Upper lobe of right lung (tissue), 1 donor: ENCODE data around the gene RETREG3. TPM values are rescaled to one million over a fixed set of nuclear protein-coding genes. Genes with fewer than 3 reads are reported as not detected.

Experiments
- ATAC-seq: fragments of 200-7000 bp; cut with Tn5 transposase; one replicate; pipeline ENCODE4 v1.9.1; 2020; ENCODE audit warnings: mild to moderate bottlenecking, moderate library complexity
- DNase-seq: peaks from one replicate; pipeline ENCODE4 v3.0.0-alpha.2; 2020
- H3K27ac ChIP-seq: fragments of 200-600 bp; one replicate; pipeline ENCODE4 v1.8.0; 2022
- H3K27me3 ChIP-seq: fragments of 200-600 bp; one replicate; pipeline ENCODE4 v1.8.0; 2022; ENCODE audit warnings: mild to moderate bottlenecking
- H3K36me3 ChIP-seq: fragments of 200-600 bp; one replicate; pipeline ENCODE4 v1.8.0; 2022
- H3K4me1 ChIP-seq: fragments of 200-600 bp; one replicate; pipeline ENCODE4 v1.8.0; 2022
- H3K4me3 ChIP-seq: fragments of 200-600 bp; one replicate; pipeline ENCODE4 v1.8.0; 2022; ENCODE audit warnings: mild to moderate bottlenecking
- H3K9me3 ChIP-seq: fragments of 200-600 bp; one replicate; pipeline ENCODE4 v1.8.0; 2022
- intact Hi-C: fragments of 100-400 bp; cut with DNase I; formaldehyde crosslinking; loops from one replicate; pipeline ENCODE4 v1.11.0; 2022
- total RNA-seq: library from RNA; stranded (reverse); fragmentation: NEBNext Ultra II Directional; extraction: Animal tissue kit (Norgen Biotek cat#: 25700); gene quantifications from one replicate; pipeline ENCODE4 v1.2.1, GENCODE V29; 2021
- TF ChIP-seq, protein P1 (sequence below): fragments of 200-600 bp; IDR thresholded peaks from one replicate; pipeline ENCODE4 v1.8.0; 2022; ENCODE audit warnings: antibody characterized with exemption
- donor health status: DM: no; HTN: yes; CAD: no; lungs with severe emphysema.

Gene RETREG3
- total RNA-seq, 1 donor from 2014 or later: 68.6 TPM

DNA sequence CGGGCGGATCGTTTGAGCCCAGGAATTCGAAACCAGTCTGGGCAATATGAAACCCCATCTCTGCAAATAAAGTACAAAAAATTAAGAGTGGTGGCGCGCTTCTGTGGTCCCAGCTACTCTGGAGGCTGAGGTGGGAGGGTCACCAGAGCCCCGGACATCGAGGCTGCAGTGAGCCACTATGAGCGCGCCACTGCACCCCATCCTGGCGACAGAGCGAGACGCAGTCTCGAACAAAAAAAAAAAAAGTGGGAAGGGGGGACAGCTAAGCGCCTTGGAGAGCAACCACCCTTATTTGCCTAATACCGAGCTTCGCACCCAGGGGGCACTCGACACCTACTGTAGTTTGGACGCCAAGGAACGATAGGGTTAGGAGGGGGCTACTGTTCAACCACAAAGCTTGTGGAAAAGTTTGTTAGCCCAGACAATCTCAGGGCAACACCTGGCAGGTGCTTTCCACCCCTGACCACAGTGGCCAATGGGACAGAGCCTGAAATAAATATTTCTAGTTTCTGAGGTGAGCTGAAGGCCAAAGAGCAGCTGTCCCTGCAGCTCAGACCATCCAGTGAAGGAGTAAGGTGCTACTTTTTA, 30.8 kb downstream of the RETREG3 start:
- H3K36me3 ChIP-seq: peaks cover 59% of the 10 kb centered on the region
- intact Hi-C loops: loop anchor here (2.0 kb wide), 1 partner anchor 98 kb away; the partner anchor contains the start of gene PLEKHH3
- peaks cover 8% of the 10 kb centered on the region for H3K4me1 ChIP-seq
- H3K27me3 ChIP-seq: no peaks in the 10 kb centered on the region
- DNase-seq: peak; percentile 82
- TF ChIP-seq, protein P1, sequence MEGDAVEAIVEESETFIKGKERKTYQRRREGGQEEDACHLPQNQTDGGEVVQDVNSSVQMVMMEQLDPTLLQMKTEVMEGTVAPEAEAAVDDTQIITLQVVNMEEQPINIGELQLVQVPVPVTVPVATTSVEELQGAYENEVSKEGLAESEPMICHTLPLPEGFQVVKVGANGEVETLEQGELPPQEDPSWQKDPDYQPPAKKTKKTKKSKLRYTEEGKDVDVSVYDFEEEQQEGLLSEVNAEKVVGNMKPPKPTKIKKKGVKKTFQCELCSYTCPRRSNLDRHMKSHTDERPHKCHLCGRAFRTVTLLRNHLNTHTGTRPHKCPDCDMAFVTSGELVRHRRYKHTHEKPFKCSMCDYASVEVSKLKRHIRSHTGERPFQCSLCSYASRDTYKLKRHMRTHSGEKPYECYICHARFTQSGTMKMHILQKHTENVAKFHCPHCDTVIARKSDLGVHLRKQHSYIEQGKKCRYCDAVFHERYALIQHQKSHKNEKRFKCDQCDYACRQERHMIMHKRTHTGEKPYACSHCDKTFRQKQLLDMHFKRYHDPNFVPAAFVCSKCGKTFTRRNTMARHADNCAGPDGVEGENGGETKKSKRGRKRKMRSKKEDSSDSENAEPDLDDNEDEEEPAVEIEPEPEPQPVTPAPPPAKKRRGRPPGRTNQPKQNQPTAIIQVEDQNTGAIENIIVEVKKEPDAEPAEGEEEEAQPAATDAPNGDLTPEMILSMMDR: peak; percentile 71
- ATAC-seq: peak; percentile 79
- peak overlapping the region; percentile 62 for H3K4me3 ChIP-seq
- H3K9me3 ChIP-seq: no peaks in the 10 kb centered on the region
- H3K27ac ChIP-seq: peak overlapping the region; percentile 86

DNA sequence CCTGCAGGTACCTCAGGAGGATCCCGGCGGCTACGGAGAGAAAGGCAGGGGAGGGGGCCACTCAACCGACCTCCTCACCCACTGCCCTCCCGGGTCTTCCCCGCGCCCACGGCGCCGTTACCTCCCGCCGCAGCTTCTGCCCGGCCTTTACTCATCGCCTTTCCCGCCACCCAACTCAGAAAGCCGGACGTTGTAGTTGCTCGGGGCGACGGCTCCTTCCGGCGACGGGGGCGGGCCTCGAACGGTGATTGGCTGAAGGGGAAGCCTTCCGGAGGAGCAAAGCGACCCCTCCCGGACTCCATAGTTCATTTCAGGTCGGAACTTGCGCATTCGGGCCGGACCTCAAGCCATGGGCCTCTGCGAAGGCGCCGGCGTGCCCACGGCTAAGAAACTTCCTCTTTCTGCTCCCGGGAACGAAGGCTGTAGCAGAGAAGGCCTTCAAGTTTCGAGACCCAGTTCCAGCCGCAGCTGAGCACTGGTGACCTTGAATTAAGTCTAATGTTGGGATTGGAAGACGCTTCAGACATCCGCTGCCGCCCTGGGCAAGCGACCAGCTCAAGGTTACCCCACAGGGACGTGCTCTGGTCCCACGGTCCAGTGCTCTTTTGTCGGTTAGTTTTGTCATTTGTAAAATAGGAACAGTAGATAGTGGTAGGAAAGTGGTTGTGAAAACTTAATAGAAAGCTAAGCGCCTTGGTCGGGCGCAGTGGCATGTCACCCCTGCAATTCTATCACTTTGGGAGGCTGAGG, 31.5 kb downstream of the RETREG3 start, which contains the start of gene PSMC3IP:
Gene PSMC3IP (minus strand): TSS at position 198 of the 750 bp plus-strand sequence. CDS start 43 bp downstream, at position 155.
- Histone ChIP-seq H3K4me1 (peaks cover 8% of the 10 kb centered on the region), H3K27me3 (no peaks in the 10 kb centered on the region), H3K36me3 (peaks cover 59% of the 10 kb centered on the region), H3K9me3 (no peaks in the 10 kb centered on the region), H3K4me3 (peak within 1 kb of the TSS; percentile 62), H3K27ac (peak within 1 kb of the TSS; percentile 86)
- peak; percentile 97 for ATAC-seq
- intact Hi-C loops: loop anchor here (2.0 kb wide), 1 partner anchor 99 kb away; the partner anchor contains the start of gene PLEKHH3
- TF ChIP-seq, protein P1: peak; percentile 37
- peak; percentile 98 for DNase-seq

DNA sequence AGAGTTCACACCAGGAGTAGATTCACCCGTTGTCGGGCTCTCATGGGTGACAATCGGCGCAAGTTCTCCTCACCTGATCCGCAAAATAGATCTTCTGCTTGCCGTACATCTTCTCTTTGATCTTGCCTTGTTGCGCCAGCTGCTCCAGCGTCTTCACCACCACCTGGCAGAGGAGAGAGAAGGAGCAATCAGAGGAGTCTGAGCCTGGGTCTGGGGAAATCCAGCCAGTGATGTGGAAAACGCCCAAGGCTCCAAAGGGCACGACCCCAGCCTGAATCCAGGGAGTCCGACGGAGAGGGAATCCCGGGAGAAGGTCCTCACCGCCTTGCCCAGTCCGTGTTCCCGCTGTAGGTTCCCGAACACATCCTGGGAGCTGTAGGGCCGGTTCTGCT, 32.0 kb downstream of the RETREG3 start:
- no peak for DNase-seq
- intact Hi-C loops: no loop called here
- Histone ChIP-seq H3K36me3 (peaks cover 59% of the 10 kb centered on the region), H3K27ac (peak overlapping the region; percentile 86), H3K4me3 (peak overlapping the region; percentile 62), H3K9me3 (no peaks in the 10 kb centered on the region), H3K27me3 (no peaks in the 10 kb centered on the region), H3K4me1 (peaks cover 8% of the 10 kb centered on the region)
- TF ChIP-seq, protein P1: no peak
- ATAC-seq: no peak

DNA sequence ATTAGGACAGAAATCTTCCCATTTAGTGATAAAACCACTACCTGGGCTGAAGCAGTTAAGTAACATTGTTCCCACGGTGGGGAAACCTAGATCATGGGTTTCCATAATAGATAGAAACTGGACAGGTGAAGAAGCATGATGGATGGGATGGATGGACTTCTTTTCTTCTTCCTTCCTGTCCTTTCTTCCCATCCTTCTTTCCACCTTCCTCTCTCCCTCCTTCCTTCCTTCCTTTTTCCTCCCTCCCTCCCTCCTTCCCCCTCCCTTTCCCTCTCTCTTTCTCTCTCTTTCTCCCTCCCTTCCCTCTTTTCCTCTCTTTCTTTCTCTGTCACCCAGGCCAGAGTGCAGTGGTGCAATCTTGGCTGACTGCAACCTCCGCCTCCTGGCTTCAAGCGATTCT, 34.7 kb downstream of the RETREG3 start:
- Histone ChIP-seq H3K9me3 (no peaks in the 10 kb centered on the region), H3K27ac (no peak overlapping the region), H3K36me3 (peaks cover 59% of the 10 kb centered on the region), H3K4me1 (peaks cover 15% of the 10 kb centered on the region), H3K4me3 (no peak overlapping the region), H3K27me3 (no peaks in the 10 kb centered on the region)
- intact Hi-C loops: no loop called here
- DNase-seq (no peak), ATAC-seq (no peak)
- TF ChIP-seq, protein P1: no peak

DNA sequence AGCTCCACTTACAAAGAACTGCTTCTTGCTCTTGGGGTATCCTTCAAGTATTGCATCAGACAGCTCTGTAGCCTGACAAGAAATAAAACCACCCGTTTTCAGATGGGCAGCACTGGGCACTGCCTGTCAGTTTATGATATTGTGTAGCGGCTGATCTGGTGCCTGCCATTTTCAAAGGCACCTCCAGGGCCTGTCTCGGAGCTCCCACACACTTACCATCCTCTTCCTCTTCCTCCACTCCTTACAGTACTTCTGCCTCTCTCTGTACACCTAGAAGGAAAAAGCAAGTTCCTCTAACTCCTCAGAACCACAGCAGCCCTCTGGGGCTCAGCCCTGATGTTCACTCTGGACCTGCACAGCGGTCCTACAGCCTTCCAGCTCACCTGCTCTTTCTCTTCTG, 36.1 kb downstream of the RETREG3 start:
- Histone ChIP-seq H3K4me3 (no peak overlapping the region), H3K4me1 (peaks cover 15% of the 10 kb centered on the region), H3K9me3 (no peaks in the 10 kb centered on the region), H3K36me3 (peaks cover 71% of the 10 kb centered on the region), H3K27me3 (no peaks in the 10 kb centered on the region), H3K27ac (no peak overlapping the region)
- peak; percentile 4 for DNase-seq
- intact Hi-C loops: no loop called here
- TF ChIP-seq, protein P1: no peak
- ATAC-seq: no peak
